Parathyroid adenoma (tissue), 2 donors: ENCODE data around the gene C7orf57.

Experiments used
- H2AFZ ChIP-seq: fragments of 300-600 bp; sonication (generic); one replicate; pipeline ENCODE4 v1.7.0; 2017; ENCODE audit warnings: antibody characterized with exemption, mild to moderate bottlenecking
- H3K27ac ChIP-seq: fragments of 300-600 bp; sonication (generic); one replicate; pipeline ENCODE4 v1.7.0; 2017
- H3K27me3 ChIP-seq: fragments of 300-600 bp; sonication (generic); one replicate; pipeline ENCODE4 v1.7.0; 2017; ENCODE audit warnings: low read length; ENCODE audit not compliant: control insufficient read depth, insufficient read depth
- H3K36me3 ChIP-seq: fragments of 300-600 bp; sonication (generic); one replicate; pipeline ENCODE4 v1.7.0; 2017; ENCODE audit warnings: low read length; ENCODE audit not compliant: control insufficient read depth, insufficient read depth
- H3K4me1 ChIP-seq: fragments of 300-600 bp; sonication (generic); one replicate; pipeline ENCODE4 v1.7.0; 2017; ENCODE audit warnings: control low read depth
- H3K4me2 ChIP-seq: fragments of 300-600 bp; sonication (generic); one replicate; pipeline ENCODE4 v1.7.0; 2017; ENCODE audit warnings: low read length
- H3K4me3 ChIP-seq: fragments of 300-600 bp; sonication (generic); one replicate; pipeline ENCODE4 v1.7.0; 2017; ENCODE audit warnings: low read depth, low read length
- H3K79me2 ChIP-seq: fragments of 300-600 bp; sonication (generic); one replicate; pipeline ENCODE4 v1.7.0; 2017; ENCODE audit warnings: control low read depth
- H3K9ac ChIP-seq: fragments of 300-600 bp; sonication (generic); one replicate; pipeline ENCODE4 v1.7.0; 2017; ENCODE audit warnings: mild to moderate bottlenecking
- H3K9me3 ChIP-seq: fragments of 300-600 bp; sonication (generic); one replicate; pipeline ENCODE4 v1.7.0; 2017; ENCODE audit warnings: low read length; ENCODE audit not compliant: control insufficient read depth
- TF ChIP-seq, protein P1 (sequence below): fragments of 300-600 bp; sonication (generic); IDR thresholded peaks from one replicate; pipeline ENCODE4 v1.7.0; 2017; ENCODE audit warnings: antibody characterized with exemption, mild to moderate bottlenecking
- donor health status: primary hyperparathyroidism.

Gene C7orf57

GRCh38 chr7:48028938-48029337, 6.4 kb upstream of the C7orf57 start, which contains the start of gene SUN3:
Gene SUN3 (minus strand): TSS chr7:48029107. CDS start chr7:48028938, 169 bp downstream.
- Histone ChIP-seq H3K27ac (no peak within 1 kb of the TSS), H3K27me3 (no peaks in the 10 kb centered on the region), H3K79me2 (no peaks in the 10 kb centered on the region), H3K4me3 (no peak within 1 kb of the TSS), H3K4me1 (no peaks in the 10 kb centered on the region), H3K9me3 (no peaks in the 10 kb centered on the region), H3K4me2 (no peak within 1 kb of the TSS), H3K36me3 (no peaks in the 10 kb centered on the region), H2AFZ (no peak within 1 kb of the TSS), H3K9ac (no peak within 1 kb of the TSS)
- TF ChIP-seq, protein P1, sequence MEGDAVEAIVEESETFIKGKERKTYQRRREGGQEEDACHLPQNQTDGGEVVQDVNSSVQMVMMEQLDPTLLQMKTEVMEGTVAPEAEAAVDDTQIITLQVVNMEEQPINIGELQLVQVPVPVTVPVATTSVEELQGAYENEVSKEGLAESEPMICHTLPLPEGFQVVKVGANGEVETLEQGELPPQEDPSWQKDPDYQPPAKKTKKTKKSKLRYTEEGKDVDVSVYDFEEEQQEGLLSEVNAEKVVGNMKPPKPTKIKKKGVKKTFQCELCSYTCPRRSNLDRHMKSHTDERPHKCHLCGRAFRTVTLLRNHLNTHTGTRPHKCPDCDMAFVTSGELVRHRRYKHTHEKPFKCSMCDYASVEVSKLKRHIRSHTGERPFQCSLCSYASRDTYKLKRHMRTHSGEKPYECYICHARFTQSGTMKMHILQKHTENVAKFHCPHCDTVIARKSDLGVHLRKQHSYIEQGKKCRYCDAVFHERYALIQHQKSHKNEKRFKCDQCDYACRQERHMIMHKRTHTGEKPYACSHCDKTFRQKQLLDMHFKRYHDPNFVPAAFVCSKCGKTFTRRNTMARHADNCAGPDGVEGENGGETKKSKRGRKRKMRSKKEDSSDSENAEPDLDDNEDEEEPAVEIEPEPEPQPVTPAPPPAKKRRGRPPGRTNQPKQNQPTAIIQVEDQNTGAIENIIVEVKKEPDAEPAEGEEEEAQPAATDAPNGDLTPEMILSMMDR: no peak

- Histone ChIP-seq H3K4me2 (no peak overlapping the region), H2AFZ (no peak overlapping the region), H3K9me3 (no peaks in the 10 kb centered on the region), H3K4me3 (no peak overlapping the region), H3K36me3 (no peaks in the 10 kb centered on the region), H3K79me2 (no peaks in the 10 kb centered on the region), H3K27ac (no peak overlapping the region), H3K9ac (no peak overlapping the region), H3K4me1 (no peaks in the 10 kb centered on the region), H3K27me3 (no peaks in the 10 kb centered on the region)
- TF ChIP-seq, protein P1: no peak
Observed at GRCh38 chr7:48031111-48031510, 4.2 kb upstream of the C7orf57 start.

- H3K4me2 ChIP-seq: no peak overlapping the region
- H3K79me2 ChIP-seq: no peaks in the 10 kb centered on the region
- no peak overlapping the region for H3K4me3 ChIP-seq
- TF ChIP-seq, protein P1: no peak
- no peak overlapping the region for H2AFZ ChIP-seq
- H3K4me1 ChIP-seq: no peaks in the 10 kb centered on the region
- no peaks in the 10 kb centered on the region for H3K36me3 ChIP-seq
- H3K27me3 ChIP-seq: no peaks in the 10 kb centered on the region
- H3K27ac ChIP-seq: no peak overlapping the region
- no peak overlapping the region for H3K9ac ChIP-seq
- no peaks in the 10 kb centered on the region for H3K9me3 ChIP-seq
Observed at GRCh38 chr7:48033922-48034321, 1.4 kb upstream of the C7orf57 start.

DNA sequence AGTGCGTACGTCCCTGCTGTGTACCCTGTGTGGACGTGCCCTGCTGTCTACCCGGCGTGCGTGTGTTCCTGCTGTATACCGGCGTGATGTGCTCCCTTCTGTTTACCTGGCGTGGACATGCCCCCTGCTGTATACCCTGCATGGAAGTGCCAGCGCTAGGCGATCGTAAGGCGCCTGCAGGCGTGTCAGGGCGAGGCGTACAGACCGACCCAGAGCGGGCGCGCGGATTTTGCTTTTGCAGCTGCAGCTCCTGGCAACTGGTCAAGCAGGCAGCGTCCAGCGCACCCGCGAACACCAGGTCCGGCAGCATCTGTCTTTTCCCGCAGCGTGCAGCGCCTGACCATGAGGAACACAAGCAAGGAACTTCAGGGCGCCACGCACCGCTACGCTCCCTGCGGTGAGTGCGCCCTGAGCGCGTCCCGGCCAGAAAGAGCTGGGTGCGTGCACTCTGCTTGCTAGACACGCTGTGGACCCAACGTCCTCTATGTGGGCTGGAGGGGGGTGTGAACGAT, 680 bp downstream of the C7orf57 start:
- H2AFZ ChIP-seq: peak overlapping the region; percentile 91
- TF ChIP-seq, protein P1: no peak
- H3K9me3 ChIP-seq: no peaks in the 10 kb centered on the region
- no peaks in the 10 kb centered on the region for H3K36me3 ChIP-seq
- H3K4me2 ChIP-seq: peak overlapping the region; percentile 95
- no peak overlapping the region for H3K9ac ChIP-seq
- no peak overlapping the region for H3K27ac ChIP-seq
- H3K27me3 ChIP-seq: no peaks in the 10 kb centered on the region
- no peaks in the 10 kb centered on the region for H3K79me2 ChIP-seq
- no peaks in the 10 kb centered on the region for H3K4me1 ChIP-seq
- H3K4me3 ChIP-seq: peak overlapping the region; percentile 67

- no peak overlapping the region for H3K9ac ChIP-seq
- H3K36me3 ChIP-seq: no peaks in the 10 kb centered on the region
- no peaks in the 10 kb centered on the region for H3K27me3 ChIP-seq
- no peak overlapping the region for H3K4me2 ChIP-seq
- H3K9me3 ChIP-seq: no peaks in the 10 kb centered on the region
- no peak overlapping the region for H2AFZ ChIP-seq
- H3K4me3 ChIP-seq: no peak overlapping the region
- H3K79me2 ChIP-seq: no peaks in the 10 kb centered on the region
- TF ChIP-seq, protein P1: no peak
- no peak overlapping the region for H3K27ac ChIP-seq
- H3K4me1 ChIP-seq: no peaks in the 10 kb centered on the region
Observed at GRCh38 chr7:48038815-48039506, 3.6 kb downstream of the C7orf57 start.
